OCI-LY1 (cell line): ENCODE data around the gene AKR1C2.
"Not testable (repeated sequence)": the region's sequence is repeated elsewhere in the genome, so short reads cannot be mapped to it uniquely, and the experiment has no call there.

Experiments used
- H2AFZ ChIP-seq: fragments of 200-600 bp; sonication (generic), shearing (Covaris generic); 2 replicates; pipeline ENCODE4 v1.6.0; 2014; ENCODE audit warnings: antibody characterized with exemption, mild to moderate bottlenecking, low read length
- H3F3A ChIP-seq: fragments of 200-600 bp; sonication (generic), shearing (Covaris generic); 2 replicates; pipeline ENCODE4 v1.6.0; 2014; ENCODE audit warnings: mild to moderate bottlenecking, antibody characterized with exemption, low read length, moderate library complexity; ENCODE audit not compliant: insufficient read depth
- H3K27ac ChIP-seq: fragments of 200-600 bp; sonication (generic); 2 replicates; pipeline ENCODE4 v1.5.1; 2014; ENCODE audit warnings: low read length, mixed run types, mild to moderate bottlenecking, low read depth; ENCODE audit not compliant: poor library complexity, severe bottlenecking
- H3K27me3 ChIP-seq: fragments of 200-600 bp; sonication (generic); 2 replicates; pipeline ENCODE4 v1.6.0; 2014; ENCODE audit warnings: antibody characterized with exemption, mild to moderate bottlenecking, low read length, moderate library complexity; ENCODE audit not compliant: insufficient read depth
- H3K36me3 ChIP-seq: fragments of 200-600 bp; sonication (generic); 2 replicates; pipeline ENCODE4 v1.6.1; 2014; ENCODE audit warnings: mild to moderate bottlenecking, antibody characterized with exemption, low read length, moderate library complexity, mixed read lengths; ENCODE audit not compliant: insufficient read depth
- H3K4me1 ChIP-seq: fragments of 200-600 bp; sonication (generic); 2 replicates; pipeline ENCODE4 v1.5.1; 2014; ENCODE audit warnings: mild to moderate bottlenecking, low read length, moderate library complexity; ENCODE audit not compliant: insufficient read depth, severe bottlenecking
- H3K4me2 ChIP-seq: fragments of 200-600 bp; sonication (generic), shearing (Covaris generic); 2 replicates; pipeline ENCODE4 v1.6.1; 2014; ENCODE audit warnings: low read length
- H3K4me3 ChIP-seq: fragments of 200-600 bp; sonication (generic); 2 replicates; pipeline ENCODE4 v1.5.1; 2014; ENCODE audit warnings: low read length, low read depth, mild to moderate bottlenecking, mixed read lengths; ENCODE audit not compliant: poor library complexity, severe bottlenecking
- H3K79me2 ChIP-seq: fragments of 200-600 bp; shearing (Covaris generic); 2 replicates; pipeline ENCODE4 v1.6.1; 2016; ENCODE audit warnings: mixed run types, low read length, mixed read lengths; ENCODE audit not compliant: insufficient read depth
- H3K9ac ChIP-seq: fragments of 200-600 bp; sonication (generic), shearing (Covaris generic); 2 replicates; pipeline ENCODE4 v1.6.1; 2014; ENCODE audit warnings: mild to moderate bottlenecking, low read length, mixed read lengths
- H3K9me2 ChIP-seq: fragments of 200-600 bp; sonication (generic), shearing (Covaris generic); 2 replicates; pipeline ENCODE4 v1.6.1; 2014; ENCODE audit warnings: low read depth, mild to moderate bottlenecking, low read length, mixed read lengths
- H3K9me3 ChIP-seq: fragments of 200-600 bp; shearing (Covaris generic); 2 replicates; pipeline ENCODE4 v1.6.1; 2014; ENCODE audit warnings: low read length, mixed read lengths
- H4K20me1 ChIP-seq: fragments of 200-600 bp; sonication (generic), shearing (Covaris generic); 2 replicates; pipeline ENCODE4 v1.6.0; 2016; ENCODE audit warnings: mild to moderate bottlenecking, low read length; ENCODE audit not compliant: insufficient read depth
- EZH2 ChIP-seq: fragments of 200-600 bp; sonication (generic), shearing (Covaris generic); IDR thresholded peaks from 2 replicates; pipeline ENCODE4 v1.8.0; 2017; ENCODE audit warnings: borderline replicate concordance, mixed run types, mild to moderate bottlenecking, antibody characterized with exemption, low read length, moderate library complexity, mixed read lengths
- TF ChIP-seq, protein P1 (sequence below): fragments of 200-600 bp; sonication (generic), shearing (Covaris generic); IDR thresholded peaks from 2 replicates; pipeline ENCODE4 v1.5.1; 2017; ENCODE audit warnings: mild to moderate bottlenecking, antibody characterized with exemption, low read length, moderate library complexity, mixed read lengths

Gene AKR1C2

DNA sequence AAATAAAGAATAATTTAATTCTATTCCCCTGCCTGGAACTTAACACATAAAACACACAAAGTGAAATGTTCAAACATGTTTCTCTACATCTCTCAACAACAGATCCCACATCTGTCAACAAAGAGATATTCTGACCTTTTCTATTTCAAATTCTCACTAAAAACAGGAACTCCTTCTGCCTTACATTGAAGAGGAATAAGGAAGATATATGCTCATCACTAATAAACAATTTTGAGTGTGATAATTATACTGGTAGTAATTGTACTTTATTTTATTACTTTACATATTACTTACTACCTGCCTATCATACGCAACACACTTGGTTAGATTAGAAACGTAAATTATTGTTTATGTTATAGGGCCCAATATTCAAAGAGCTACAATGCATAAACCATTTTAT, 13.4 kb downstream of the AKR1C2 start:
- Histone ChIP-seq H3K27me3 (no peaks in the 10 kb centered on the region), H3K4me3 (no peak overlapping the region), H3K9me3 (no peaks in the 10 kb centered on the region), H3K9ac (no peak overlapping the region), H3K27ac (no peak overlapping the region), H3F3A (no peaks in the 10 kb centered on the region), H3K36me3 (no peaks in the 10 kb centered on the region), H3K9me2 (no peaks in the 10 kb centered on the region), H3K79me2 (no peaks in the 10 kb centered on the region), H3K4me1 (no peaks in the 10 kb centered on the region), H2AFZ (no peak overlapping the region), H4K20me1 (no peaks in the 10 kb centered on the region), H3K4me2 (no peak overlapping the region)
- TF ChIP-seq EZH2: no peak
- TF ChIP-seq, protein P1, sequence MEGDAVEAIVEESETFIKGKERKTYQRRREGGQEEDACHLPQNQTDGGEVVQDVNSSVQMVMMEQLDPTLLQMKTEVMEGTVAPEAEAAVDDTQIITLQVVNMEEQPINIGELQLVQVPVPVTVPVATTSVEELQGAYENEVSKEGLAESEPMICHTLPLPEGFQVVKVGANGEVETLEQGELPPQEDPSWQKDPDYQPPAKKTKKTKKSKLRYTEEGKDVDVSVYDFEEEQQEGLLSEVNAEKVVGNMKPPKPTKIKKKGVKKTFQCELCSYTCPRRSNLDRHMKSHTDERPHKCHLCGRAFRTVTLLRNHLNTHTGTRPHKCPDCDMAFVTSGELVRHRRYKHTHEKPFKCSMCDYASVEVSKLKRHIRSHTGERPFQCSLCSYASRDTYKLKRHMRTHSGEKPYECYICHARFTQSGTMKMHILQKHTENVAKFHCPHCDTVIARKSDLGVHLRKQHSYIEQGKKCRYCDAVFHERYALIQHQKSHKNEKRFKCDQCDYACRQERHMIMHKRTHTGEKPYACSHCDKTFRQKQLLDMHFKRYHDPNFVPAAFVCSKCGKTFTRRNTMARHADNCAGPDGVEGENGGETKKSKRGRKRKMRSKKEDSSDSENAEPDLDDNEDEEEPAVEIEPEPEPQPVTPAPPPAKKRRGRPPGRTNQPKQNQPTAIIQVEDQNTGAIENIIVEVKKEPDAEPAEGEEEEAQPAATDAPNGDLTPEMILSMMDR: no peak

DNA sequence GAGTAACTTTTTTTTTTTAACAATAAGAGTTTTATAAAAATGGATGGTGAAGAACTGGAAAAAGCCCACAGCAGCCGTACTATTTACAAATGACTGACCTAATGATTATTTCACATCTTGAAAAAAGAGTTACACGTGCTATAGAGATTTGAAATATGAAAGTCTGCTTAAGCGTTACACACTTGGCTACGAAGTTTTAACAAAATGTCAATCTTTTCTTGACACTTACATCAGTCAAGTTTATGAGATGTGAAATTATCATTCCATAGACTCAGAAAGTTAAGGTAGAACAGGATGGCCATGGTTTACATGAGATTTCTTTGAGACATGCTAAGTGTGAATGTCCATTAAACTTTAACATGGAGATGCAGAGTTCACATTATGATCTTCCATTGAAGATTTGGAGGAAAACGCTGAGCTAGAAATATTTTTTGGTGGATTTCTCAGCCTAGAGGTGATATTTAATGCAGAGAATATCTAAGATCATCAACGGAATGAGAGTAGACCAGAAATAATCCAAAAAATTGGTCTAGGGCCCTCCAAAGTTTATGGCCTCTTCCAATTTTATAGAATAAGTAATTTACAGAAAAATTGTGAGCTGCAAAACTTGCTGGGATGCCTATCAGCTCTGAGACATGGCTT, 15.5 kb downstream of the AKR1C2 start:
- H3K9me2 ChIP-seq, H3K36me3 ChIP-seq, H3K79me2 ChIP-seq, H3F3A ChIP-seq, H3K27ac ChIP-seq, H2AFZ ChIP-seq, H3K27me3 ChIP-seq, H3K4me2 ChIP-seq, H3K9me3 ChIP-seq, H3K4me3 ChIP-seq, H3K4me1 ChIP-seq, H4K20me1 ChIP-seq, H3K9ac ChIP-seq: not testable (repeated sequence)

GRCh38 chr10:4984971-4985594, 18.6 kb downstream of the AKR1C2 start:
- Histone ChIP-seq H3K4me1 (no peaks in the 10 kb centered on the region), H3F3A (no peaks in the 10 kb centered on the region), H3K4me3 (no peak overlapping the region), H3K27ac (no peak overlapping the region), H3K27me3 (no peaks in the 10 kb centered on the region), H3K36me3 (no peaks in the 10 kb centered on the region), H3K79me2 (no peaks in the 10 kb centered on the region), H4K20me1 (no peaks in the 10 kb centered on the region), H3K9me3 (no peaks in the 10 kb centered on the region), H2AFZ (no peak overlapping the region), H3K9ac (no peak overlapping the region), H3K4me2 (no peak overlapping the region), H3K9me2 (no peaks in the 10 kb centered on the region)
- no peak for TF ChIP-seq EZH2
- TF ChIP-seq, protein P1: no peak

GRCh38 chr10:4984223-4984622, 19.4 kb downstream of the AKR1C2 start:
- TF ChIP-seq, protein P1: no peak
- no peak for TF ChIP-seq EZH2
- H3K79me2 ChIP-seq: no peaks in the 10 kb centered on the region
- no peaks in the 10 kb centered on the region for H3K27me3 ChIP-seq
- no peak overlapping the region for H2AFZ ChIP-seq
- no peak overlapping the region for H3K27ac ChIP-seq
- H3K4me1 ChIP-seq: no peaks in the 10 kb centered on the region
- no peak overlapping the region for H3K4me2 ChIP-seq
- H3K36me3 ChIP-seq: no peaks in the 10 kb centered on the region
- no peaks in the 10 kb centered on the region for H3K9me3 ChIP-seq
- no peak overlapping the region for H3K4me3 ChIP-seq
- no peak overlapping the region for H3K9ac ChIP-seq
- no peaks in the 10 kb centered on the region for H3F3A ChIP-seq
- no peaks in the 10 kb centered on the region for H3K9me2 ChIP-seq
- no peaks in the 10 kb centered on the region for H4K20me1 ChIP-seq
